ENCODE measurements around the gene ZNF487. TPM values are rescaled to one million over a fixed set of nuclear protein-coding genes. Genes with fewer than 3 reads are reported as not detected.

The ZNF487 gene
- total and polyA plus RNA-seq, 2 experiments from 2014 or later, result 8.1 to 8.9 TPM

GRCh38 chr10:43399320-43400310, 37.3 kb upstream of the ZNF487 start:
- Histone ChIP-seq H3K27ac (peak overlapping the region; percentile 100), H3K27me3 (no peaks in the 10 kb centered on the region), H3K4me3 (no peak overlapping the region), H3K36me3 (replicated peaks; ENCODE audit: insufficient read depth, low read depth) (no peaks in the 10 kb centered on the region), H3K9me2 (replicated peaks; ENCODE audit: insufficient read depth) (no peaks in the 10 kb centered on the region), H3K4me1 (ENCODE audit: insufficient read depth) (peaks cover 61% of the 10 kb centered on the region), H3K9me3 (ENCODE audit: low read depth) (no peaks in the 10 kb centered on the region), H3K4me2 (peak overlapping the region; percentile 93), H3K79me2 (peaks cover 90% of the 10 kb centered on the region), H2AFZ (no peak overlapping the region), H4K20me1 (ENCODE audit: insufficient read depth, poor library complexity, severe bottlenecking) (peaks cover 84% of the 10 kb centered on the region)
- no peak for TF ChIP-seq EZH2 (IDR thresholded peaks at IDR 0.05; ENCODE audit: borderline replicate concordance)
- no peak for TF ChIP-seq CTCF (IDR thresholded peaks at IDR 0.05; ENCODE audit: poor library complexity)
- TF ChIP-seq EZH2phosphoT487 (IDR thresholded peaks at IDR 0.05; ENCODE audit: low read depth, severe bottlenecking, unreplicated experiment), result no peak
- DNase-seq (ENCODE audit: low spot score), result no peak
- WGBS (ENCODE audit: low lambda C conversion rate, missing lambda C conversion rate), result 96% methylated on average over 5 of the region's 5 CpGs

GRCh38 chr10:43401627-43402026, 35.3 kb upstream of the ZNF487 start:
- no peaks in the 10 kb centered on the region for H3K9me3 ChIP-seq (ENCODE audit: low read depth)
- peak overlapping the region; percentile 6 for H3K27ac ChIP-seq

GRCh38 chr10:43402176-43402575, 34.7 kb upstream of the ZNF487 start:
- H4K20me1 ChIP-seq (ENCODE audit: insufficient read depth, poor library complexity, severe bottlenecking), result peaks cover 95% of the 10 kb centered on the region
- H3K4me3 ChIP-seq, result no peak overlapping the region
- no peak overlapping the region for H2AFZ ChIP-seq
- H3K4me2 ChIP-seq, result peak overlapping the region; percentile 52
- TF ChIP-seq EZH2 (IDR thresholded peaks at IDR 0.05; ENCODE audit: borderline replicate concordance), result no peak
- no peaks in the 10 kb centered on the region for H3K36me3 ChIP-seq (replicated peaks; ENCODE audit: insufficient read depth, low read depth)
- 63% methylated on average over 4 of the region's 4 CpGs for WGBS (ENCODE audit: low lambda C conversion rate, missing lambda C conversion rate)
- peaks cover 66% of the 10 kb centered on the region for H3K4me1 ChIP-seq (ENCODE audit: insufficient read depth)
- H3K27ac ChIP-seq, result peak overlapping the region; percentile 23
- H3K79me2 ChIP-seq, result peaks cover 96% of the 10 kb centered on the region
- H3K9me2 ChIP-seq (replicated peaks; ENCODE audit: insufficient read depth), result no peaks in the 10 kb centered on the region
- no peaks in the 10 kb centered on the region for H3K27me3 ChIP-seq
- H3K9me3 ChIP-seq (ENCODE audit: low read depth), result no peaks in the 10 kb centered on the region
- DNase-seq (ENCODE audit: low spot score), result no peak

More at GRCh38 chr10:43401627-43402026, 35.3 kb upstream of the ZNF487 start:
- Histone ChIP-seq H3K79me2 (peaks cover 92% of the 10 kb centered on the region), H2AFZ (no peak overlapping the region), H3K4me3 (no peak overlapping the region), H3K36me3 (replicated peaks; ENCODE audit: insufficient read depth, low read depth) (no peaks in the 10 kb centered on the region), H3K4me1 (ENCODE audit: insufficient read depth) (peaks cover 66% of the 10 kb centered on the region), H3K4me2 (peak overlapping the region; percentile 52), H3K9me2 (replicated peaks; ENCODE audit: insufficient read depth) (no peaks in the 10 kb centered on the region), H3K27me3 (no peaks in the 10 kb centered on the region), H4K20me1 (ENCODE audit: insufficient read depth, poor library complexity, severe bottlenecking) (peaks cover 92% of the 10 kb centered on the region)
- DNase-seq (ENCODE audit: low spot score), result no peak
- TF ChIP-seq EZH2 (IDR thresholded peaks at IDR 0.05; ENCODE audit: borderline replicate concordance) (no peak), CTCF (IDR thresholded peaks at IDR 0.05; ENCODE audit: poor library complexity) (no peak), EZH2phosphoT487 (IDR thresholded peaks at IDR 0.05; ENCODE audit: low read depth, severe bottlenecking, unreplicated experiment) (no peak)
- 83% methylated on average over 2 of the region's 2 CpGs for WGBS (ENCODE audit: low lambda C conversion rate, missing lambda C conversion rate)

DNA sequence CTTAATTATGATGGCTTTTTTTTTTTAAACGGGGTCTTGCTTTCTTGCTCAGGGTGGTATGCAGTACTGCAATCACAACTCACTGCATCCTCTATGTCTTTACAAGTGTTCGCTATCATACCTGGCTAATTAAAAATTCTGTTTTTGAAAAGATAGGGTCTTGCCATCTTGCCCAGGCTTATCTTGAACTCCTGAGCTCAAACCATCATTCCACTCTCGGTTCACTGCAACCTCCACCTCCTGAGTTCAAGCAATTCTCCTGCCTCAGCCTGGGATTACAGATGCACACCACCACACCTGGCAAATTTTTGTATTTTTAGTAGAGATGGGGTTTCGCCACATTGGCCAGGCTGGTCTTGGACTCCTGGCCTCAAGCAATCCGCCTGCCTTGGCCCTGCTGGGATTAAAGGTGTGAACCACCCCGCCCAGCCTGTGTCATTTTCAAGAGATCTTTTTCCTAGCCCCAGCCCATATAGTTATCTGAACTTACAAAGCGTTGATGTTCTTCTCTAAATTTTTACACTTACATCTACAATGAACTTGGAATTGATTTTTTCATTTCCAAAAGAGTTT, 33.9 kb upstream of the ZNF487 start:
- no peak for TF ChIP-seq CTCF (IDR thresholded peaks at IDR 0.05; ENCODE audit: poor library complexity)
- TF ChIP-seq EZH2phosphoT487 (IDR thresholded peaks at IDR 0.05; ENCODE audit: low read depth, severe bottlenecking, unreplicated experiment), result no peak
- TF ChIP-seq EZH2 (IDR thresholded peaks at IDR 0.05; ENCODE audit: borderline replicate concordance), result no peak
- 89% methylated on average over 7 of the region's 7 CpGs for WGBS (ENCODE audit: low lambda C conversion rate, missing lambda C conversion rate)
- Histone ChIP-seq H3K9me3 (ENCODE audit: low read depth) (no peaks in the 10 kb centered on the region), H3K79me2 (peaks cover 92% of the 10 kb centered on the region), H3K27me3 (no peaks in the 10 kb centered on the region), H3K36me3 (replicated peaks; ENCODE audit: insufficient read depth, low read depth) (no peaks in the 10 kb centered on the region), H3K4me2 (peak overlapping the region; percentile 52), H2AFZ (no peak overlapping the region), H4K20me1 (ENCODE audit: insufficient read depth, poor library complexity, severe bottlenecking) (peaks cover 90% of the 10 kb centered on the region), H3K4me3 (no peak overlapping the region), H3K27ac (no peak overlapping the region), H3K4me1 (ENCODE audit: insufficient read depth) (peaks cover 61% of the 10 kb centered on the region), H3K9me2 (replicated peaks; ENCODE audit: insufficient read depth) (no peaks in the 10 kb centered on the region)
- DNase-seq (ENCODE audit: low spot score), result no peak
